GM18517 (cell line): ENCODE measurements around the gene KRTAP27-1.

ENCODE experiments used
- ATAC-seq: cut with Tn5 transposase; IDR thresholded peaks from one replicate; pipeline ENCODE4 v1.9.1; 2021; ENCODE audit warnings: mild to moderate bottlenecking, moderate library complexity; ENCODE audit not compliant: unreplicated experiment

Gene KRTAP27-1

GRCh38 chr21:30305136-30305535, 32.4 kb downstream of the KRTAP27-1 start:
- ATAC-seq: no peak

GRCh38 chr21:30289215-30289614, 48.3 kb downstream of the KRTAP27-1 start, which contains the start of gene KRTAP25-1:
Gene KRTAP25-1, minus strand, starts transcription at chr21:30289514. Its CDS starts 24 bp downstream, at chr21:30289490.
- no peak for ATAC-seq
